Measurements from ENCODE around the gene HECTD4. TPM values are rescaled to one million over a fixed set of nuclear protein-coding genes. Genes with fewer than 3 reads are reported as not detected.

HECTD4 gene
- polyA plus RNA-seq, 4 donors: 35.9 to 68.5 (median 52.6) TPM

Other genes starting within 250 kb of the HECTD4 start
- 1,000 to 10,000 TPM; 2,038 to 2,582 (median 2,360) TPM for gene RPL6, start 27.2 kb upstream of the HECTD4 start, polyA plus RNA-seq (ENCODE audit: insufficient read length in 4 of 4)
- 10 to 100 TPM; 71.7 to 85.5 (median 77.7) TPM for gene PTPN11, start 36.5 kb upstream of the HECTD4 start, polyA plus RNA-seq (ENCODE audit: insufficient read length in 4 of 4)

All from left renal cortex interstitium (tissue), 4 donors.